ENCODE measurements around the gene TAS1R2. TPM values are rescaled to one million over a fixed set of nuclear protein-coding genes. Genes with fewer than 3 reads are reported as not detected.

The TAS1R2 gene
- total and polyA plus RNA-seq, 2 of the 8 experiments (the other 6 are each of a cell fraction or from before 2014, with no cell fraction given): not detected

GRCh38 chr1:18893120-18893519 is 33.7 kb upstream of the TAS1R2 start:
- DNase-seq (ENCODE audit: low read depth in 1 of 2, low spot score in 2 of 2) (no peak), FAIRE-seq (no peak)
- H3K9ac ChIP-seq (replicated peaks in 1 of 4; ENCODE audit: extremely low read depth in 1 of 4, low read depth in 3 of 4, low read length in 3 of 4): no peak overlapping the region
- H4K5ac ChIP-seq (ENCODE audit: insufficient read length, low read depth, low read length): no peak overlapping the region
- no peak overlapping the region for H2AFZ ChIP-seq (ENCODE audit: low read length)
- H3K14ac ChIP-seq (ENCODE audit: insufficient read length): no peak overlapping the region
- no peak overlapping the region for H2BK5ac ChIP-seq (ENCODE audit: low read depth, low read length)
- H2BK20ac ChIP-seq (ENCODE audit: low read length): no peak overlapping the region
- no peaks in the 10 kb centered on the region for H3K9me3 ChIP-seq (ENCODE audit: insufficient read depth in 2 of 2, low read depth in 1 of 2, low read length in 1 of 2)
- ChIA-PET CTCF (ENCODE audit: partially characterized antibody) (interaction anchor here (0.7 to 14.4 kb wide), 9 partner anchors 8 to 154 kb away, joined by 3 to 131 read pairs (median 4); partner anchors contain the start of gene ALDH4A1), POLR2A (ENCODE audit: partially characterized antibody) (interaction anchor here (0.8 to 1.7 kb wide), 4 partner anchors 8 to 29 kb away, joined by 3 to 5 read pairs (median 4); partner anchors contain the start of gene ALDH4A1)
- no peaks in the 10 kb centered on the region for H3K23me2 ChIP-seq (ENCODE audit: low read depth, low read length)
- H3K36me3 ChIP-seq (ENCODE audit: control insufficient read depth in 2 of 4, insufficient read depth in 4 of 4, low read length in 3 of 4): no peaks in the 10 kb centered on the region
- H2BK120ac ChIP-seq (replicated peaks; ENCODE audit: low read depth, low read length): no peak overlapping the region
- H3K4ac ChIP-seq (replicated peaks; ENCODE audit: insufficient read length, low read depth, low read length): no peak overlapping the region
- H3K27me3 ChIP-seq (replicated peaks in 1 of 4; ENCODE audit: control insufficient read depth in 3 of 4, extremely low read depth in 1 of 4, insufficient read depth in 3 of 4, low read length in 3 of 4): no peaks in the 10 kb centered on the region
- H4K20me1 ChIP-seq (replicated peaks in 1 of 2; ENCODE audit: control insufficient read depth in 1 of 2, insufficient read depth in 2 of 2, low read length in 2 of 2): peaks cover 0 to 4% of the 10 kb centered on the region in 2 experiments
- no peak overlapping the region for H2BK15ac ChIP-seq (ENCODE audit: low read length)
- H3K56ac ChIP-seq (replicated peaks; ENCODE audit: insufficient read length, low read depth, low read length): no peak overlapping the region
- no peak for TF ChIP-seq RFX5 (IDR thresholded peaks at IDR 0.05; ENCODE audit: borderline replicate concordance, low read depth, low read length)
- TF ChIP-seq KDM1A (IDR thresholded peaks at IDR 0.05; ENCODE audit: borderline replicate concordance, low read length): peak; percentile 84; the same call in 1 of the 2 replicates
- no peak overlapping the region for H4K91ac ChIP-seq (replicated peaks; ENCODE audit: insufficient read length, low read length)
- no peak overlapping the region for H3K18ac ChIP-seq (ENCODE audit: extremely low read depth, low read length)
- no peak overlapping the region for H3K27ac ChIP-seq (ENCODE audit: low read depth, low read length)
- no peak overlapping the region for H2BK12ac ChIP-seq (ENCODE audit: low read depth, low read length)
- peaks cover 0 to 3% (median 0%) of the 10 kb centered on the region in 4 experiments; a peak in 1 of 7 replicates for H3K4me1 ChIP-seq (replicated peaks in 1 of 4; ENCODE audit: control insufficient read depth in 3 of 4, insufficient read depth in 4 of 4, low read length in 3 of 4)
- H3K4me2 ChIP-seq (ENCODE audit: insufficient read depth in 1 of 2, low read depth in 2 of 2, low read length in 2 of 2): no peak overlapping the region
- H3K79me1 ChIP-seq (ENCODE audit: low read depth, low read length): peaks cover 4% of the 10 kb centered on the region; the same call in 1 of the 2 replicates
- H4K8ac ChIP-seq (ENCODE audit: extremely low read depth, insufficient read depth, low read length): no peak overlapping the region
- 82% methylated on average over 7 of the region's 7 CpGs; no CpG with 5 or more reads in 1 of the 2 experiments for WGBS, 2 experiments (ENCODE audit: extremely low coverage in 1 of 2, insufficient coverage in 1 of 2, insufficient read length in 1 of 2, insufficient replicate concordance in 2 of 2, low coverage in 1 of 2, low lambda C conversion rate in 2 of 2, missing lambda C conversion rate in 1 of 2)
- no peaks in the 10 kb centered on the region; a peak in 1 of 4 replicates for H3K79me2 ChIP-seq (ENCODE audit: control insufficient read depth in 1 of 2, insufficient read depth in 2 of 2, low read length in 2 of 2)
- no peak overlapping the region for H3K4me3 ChIP-seq (ENCODE audit: extremely low read depth in 1 of 4, insufficient read depth in 2 of 4, low read depth in 3 of 4, low read length in 4 of 4)
- no peak overlapping the region for H3K23ac ChIP-seq (ENCODE audit: insufficient read length)
- no peak overlapping the region for H2AK5ac ChIP-seq (ENCODE audit: low read depth, low read length)
